ENCODE measurements around the gene SRPK2. TPM values are rescaled to one million over a fixed set of nuclear protein-coding genes. Genes with fewer than 3 reads are reported as not detected.

The SRPK2 gene
- total RNA-seq, 1 experiment from 2014 or later = 21.6 TPM

- BruUV-seq (replicated peaks) = no TSS peak
- Histone ChIP-seq H3K27ac (ENCODE audit: low read length) (no peak overlapping the region), H2AFZ (ENCODE audit: low read length) (no peak overlapping the region), H3K27me3 (ENCODE audit: low read length) (no peaks in the 10 kb centered on the region), H3K36me3 (ENCODE audit: low read depth, low read length) (peaks cover 13% of the 10 kb centered on the region), H3K9me3 (ENCODE audit: low read length) (no peaks in the 10 kb centered on the region), H3K4me2 (ENCODE audit: low read length) (no peak overlapping the region), H3K9ac (ENCODE audit: low read length) (no peak overlapping the region), H3K9me2 (replicated peaks; ENCODE audit: low read length) (no peaks in the 10 kb centered on the region), H3F3A (ENCODE audit: low read length, unreplicated experiment) (peaks cover 19% of the 10 kb centered on the region), H3K79me2 (ENCODE audit: low read length) (no peaks in the 10 kb centered on the region), H3K4me1 (ENCODE audit: insufficient read depth, low read length) (peaks cover 48% of the 10 kb centered on the region), H3K4me3 (ENCODE audit: low read length) (no peak overlapping the region), H4K20me1 (ENCODE audit: low read length) (no peaks in the 10 kb centered on the region)
- DNase-seq (no peak), ATAC-seq (no peak)
- ChIA-PET CTCF (no interaction called here), POLR2A (ENCODE audit: unreplicated experiment) (no interaction called here)
- intact Hi-C loops (cut with micrococcal nuclease) = loop anchor here (5.0 to 10.0 kb wide), 2 partner anchors 110 to 122 kb away; no protein-coding TSS in a partner anchor
- TF ChIP-seq CTCF (conservative IDR thresholded peaks at IDR 0.05; ENCODE audit: low read depth, low read length) (no peak), EZH2 (IDR thresholded peaks at IDR 0.05; ENCODE audit: low read length, unreplicated experiment) (no peak), EZH2phosphoT487 (IDR thresholded peaks at IDR 0.05; ENCODE audit: borderline replicate concordance, low read length) (no peak)
Measured at GRCh38 chr7:105094966-105095365, 293.8 kb downstream of the SRPK2 start.

GRCh38 chr7:105088456-105088855, 300.3 kb downstream of the SRPK2 start:
- Histone ChIP-seq H3K9me3 (ENCODE audit: low read length) (no peaks in the 10 kb centered on the region), H3K27me3 (ENCODE audit: low read length) (no peaks in the 10 kb centered on the region), H3F3A (ENCODE audit: low read length, unreplicated experiment) (peaks cover 4% of the 10 kb centered on the region), H3K27ac (ENCODE audit: low read length) (no peak overlapping the region), H4K20me1 (ENCODE audit: low read length) (no peaks in the 10 kb centered on the region), H3K4me3 (ENCODE audit: low read length) (no peak overlapping the region), H3K4me2 (ENCODE audit: low read length) (no peak overlapping the region), H3K9me2 (replicated peaks; ENCODE audit: low read length) (no peaks in the 10 kb centered on the region), H3K9ac (ENCODE audit: low read length) (no peak overlapping the region), H3K36me3 (ENCODE audit: low read depth, low read length) (peaks cover 26% of the 10 kb centered on the region), H3K79me2 (ENCODE audit: low read length) (no peaks in the 10 kb centered on the region), H2AFZ (ENCODE audit: low read length) (no peak overlapping the region), H3K4me1 (ENCODE audit: insufficient read depth, low read length) (no peaks in the 10 kb centered on the region)
- ChIA-PET POLR2A (ENCODE audit: unreplicated experiment) (no interaction called here), CTCF (no interaction called here)
- DNase-seq (no peak), ATAC-seq (no peak)
- no TSS peak for BruUV-seq (replicated peaks)
- TF ChIP-seq CTCF (conservative IDR thresholded peaks at IDR 0.05; ENCODE audit: low read depth, low read length) (no peak), EZH2phosphoT487 (IDR thresholded peaks at IDR 0.05; ENCODE audit: borderline replicate concordance, low read length) (no peak), EZH2 (IDR thresholded peaks at IDR 0.05; ENCODE audit: low read length, unreplicated experiment) (no peak)
- intact Hi-C loops (cut with micrococcal nuclease) = no loop called here

GRCh38 chr7:105087981-105088380, 300.7 kb downstream of the SRPK2 start:
- H3K4me1 ChIP-seq (ENCODE audit: insufficient read depth, low read length) = no peaks in the 10 kb centered on the region
- H3K9me2 ChIP-seq (replicated peaks; ENCODE audit: low read length) = no peaks in the 10 kb centered on the region
- DNase-seq (no peak), ATAC-seq (no peak)
- intact Hi-C loops (cut with micrococcal nuclease) = no loop called here
- H2AFZ ChIP-seq (ENCODE audit: low read length) = no peak overlapping the region
- H3K9ac ChIP-seq (ENCODE audit: low read length) = no peak overlapping the region
- no peak overlapping the region for H3K27ac ChIP-seq (ENCODE audit: low read length)
- H3K27me3 ChIP-seq (ENCODE audit: low read length) = no peaks in the 10 kb centered on the region
- H3K79me2 ChIP-seq (ENCODE audit: low read length) = no peaks in the 10 kb centered on the region
- H3K9me3 ChIP-seq (ENCODE audit: low read length) = no peaks in the 10 kb centered on the region
- no peak overlapping the region for H3K4me3 ChIP-seq (ENCODE audit: low read length)
- H4K20me1 ChIP-seq (ENCODE audit: low read length) = no peaks in the 10 kb centered on the region
- BruUV-seq (replicated peaks) = no TSS peak
- H3K36me3 ChIP-seq (ENCODE audit: low read depth, low read length) = peaks cover 26% of the 10 kb centered on the region
- H3F3A ChIP-seq (ENCODE audit: low read length, unreplicated experiment) = peaks cover 4% of the 10 kb centered on the region
- ChIA-PET CTCF (no interaction called here), POLR2A (ENCODE audit: unreplicated experiment) (no interaction called here)
- no peak overlapping the region for H3K4me2 ChIP-seq (ENCODE audit: low read length)
- TF ChIP-seq EZH2phosphoT487 (IDR thresholded peaks at IDR 0.05; ENCODE audit: borderline replicate concordance, low read length) = no peak
- TF ChIP-seq EZH2 (IDR thresholded peaks at IDR 0.05; ENCODE audit: low read length, unreplicated experiment) = no peak
- no peak for TF ChIP-seq CTCF (conservative IDR thresholded peaks at IDR 0.05; ENCODE audit: low read depth, low read length)

Measured in PC-3 (cell line).